NB4 (cell line): Measurements from ENCODE around the gene ANO10.

Experiments
- POLR2A ChIP-seq: IDR thresholded peaks from 2 replicates; pipeline ENCODE4 v1.6.1; 2011; ENCODE audit warnings: mild to moderate bottlenecking; ENCODE audit not compliant: insufficient read length; ENCODE audit errors: extremely low read depth
- TF ChIP-seq, protein P1 (sequence below): IDR thresholded peaks from one replicate; pipeline ENCODE4 v1.5.1; 2012; ENCODE audit warnings: low read depth, low read length
- TF ChIP-seq, protein P2 (sequence below): IDR thresholded peaks from 2 replicates; pipeline ENCODE4 v1.6.1; 2011; ENCODE audit warnings: low read depth, low read length

DNA sequence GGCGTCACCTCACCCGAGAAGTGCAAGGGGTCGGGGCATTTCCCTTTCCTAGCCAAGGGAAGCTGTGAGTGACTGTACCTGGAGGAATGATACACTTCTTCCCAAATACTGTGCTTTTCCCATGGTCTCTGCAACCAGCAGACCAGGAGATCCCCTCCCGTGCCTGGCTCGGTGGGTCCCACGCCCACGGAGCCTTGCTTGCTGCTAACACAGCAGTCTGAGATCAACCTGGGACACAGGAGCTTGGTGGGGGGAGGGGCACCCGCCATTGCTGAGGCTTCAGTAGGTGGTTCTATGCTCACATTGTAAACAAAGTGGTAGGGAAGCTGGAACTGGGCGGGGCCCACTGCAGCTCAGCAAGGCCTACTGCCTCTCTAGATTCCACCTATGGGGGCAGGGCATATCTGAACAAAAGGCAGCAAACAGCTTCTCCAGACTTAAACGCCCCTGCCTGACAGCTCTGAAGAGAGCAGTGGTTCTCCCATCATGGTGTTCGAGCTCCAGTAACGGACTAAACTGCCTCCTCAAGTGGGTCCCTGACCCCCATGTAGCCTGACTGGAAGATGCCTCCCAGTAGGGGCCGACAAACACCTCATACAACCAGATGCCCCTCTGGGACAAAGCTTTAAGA is 37.6 kb upstream of the ANO10 start:
- no peak for TF ChIP-seq POLR2A
- TF ChIP-seq, protein P1, sequence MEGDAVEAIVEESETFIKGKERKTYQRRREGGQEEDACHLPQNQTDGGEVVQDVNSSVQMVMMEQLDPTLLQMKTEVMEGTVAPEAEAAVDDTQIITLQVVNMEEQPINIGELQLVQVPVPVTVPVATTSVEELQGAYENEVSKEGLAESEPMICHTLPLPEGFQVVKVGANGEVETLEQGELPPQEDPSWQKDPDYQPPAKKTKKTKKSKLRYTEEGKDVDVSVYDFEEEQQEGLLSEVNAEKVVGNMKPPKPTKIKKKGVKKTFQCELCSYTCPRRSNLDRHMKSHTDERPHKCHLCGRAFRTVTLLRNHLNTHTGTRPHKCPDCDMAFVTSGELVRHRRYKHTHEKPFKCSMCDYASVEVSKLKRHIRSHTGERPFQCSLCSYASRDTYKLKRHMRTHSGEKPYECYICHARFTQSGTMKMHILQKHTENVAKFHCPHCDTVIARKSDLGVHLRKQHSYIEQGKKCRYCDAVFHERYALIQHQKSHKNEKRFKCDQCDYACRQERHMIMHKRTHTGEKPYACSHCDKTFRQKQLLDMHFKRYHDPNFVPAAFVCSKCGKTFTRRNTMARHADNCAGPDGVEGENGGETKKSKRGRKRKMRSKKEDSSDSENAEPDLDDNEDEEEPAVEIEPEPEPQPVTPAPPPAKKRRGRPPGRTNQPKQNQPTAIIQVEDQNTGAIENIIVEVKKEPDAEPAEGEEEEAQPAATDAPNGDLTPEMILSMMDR = no peak
- TF ChIP-seq, protein P2, sequence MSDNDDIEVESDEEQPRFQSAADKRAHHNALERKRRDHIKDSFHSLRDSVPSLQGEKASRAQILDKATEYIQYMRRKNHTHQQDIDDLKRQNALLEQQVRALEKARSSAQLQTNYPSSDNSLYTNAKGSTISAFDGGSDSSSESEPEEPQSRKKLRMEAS = no peak
